HEK293T (cell line): Measurements from ENCODE around the gene RBMY1B.
"Not testable (repeated sequence)": the region's sequence is repeated elsewhere in the genome, so short reads cannot be mapped to it uniquely, and the experiment has no call there.

Experiments
- ARNT ChIP-seq: fragments of 450-650 bp; IDR thresholded peaks from 2 replicates; pipeline ENCODE4 v1.6.1; 2017; ENCODE audit warnings: mild to moderate bottlenecking
- FOXM1 ChIP-seq: fragments of 450-650 bp; IDR thresholded peaks from 2 replicates; pipeline ENCODE4 v1.6.1; 2017; ENCODE audit warnings: mild to moderate bottlenecking, borderline replicate concordance
- NFRKB ChIP-seq: fragments of 450-650 bp; IDR thresholded peaks from 2 replicates; pipeline ENCODE4 v1.6.1; 2016; ENCODE audit warnings: mild to moderate bottlenecking, moderate library complexity
- SP1 ChIP-seq: fragments of 450-650 bp; IDR thresholded peaks from 2 replicates; pipeline ENCODE4 v1.6.1; 2017
- SUZ12 ChIP-seq: fragments of 450-650 bp; IDR thresholded peaks from 2 replicates; pipeline ENCODE4 v1.6.1; 2016; ENCODE audit warnings: mild to moderate bottlenecking

GRCh38 chrY:21559316-21559984, 48.3 kb downstream of the RBMY1B start:
- not testable (repeated sequence) for TF ChIP-seq SP1, SUZ12, NFRKB, FOXM1, ARNT
